Left ventricle myocardium inferior (tissue), 1 donor: Measurements from ENCODE around the gene IL9. TPM values are rescaled to one million over a fixed set of nuclear protein-coding genes. Genes with fewer than 3 reads are reported as not detected.

Experiments used
- DNase-seq: peaks from one replicate; pipeline ENCODE4 v3.0.0-alpha.2; 2020
- H3K27ac ChIP-seq: fragments of 200-600 bp; replicated peaks from 2 replicates; pipeline ENCODE4 v1.8.0; 2021
- H3K27me3 ChIP-seq: fragments of 200-600 bp; 2 replicates; pipeline ENCODE4 v1.8.0; 2021; ENCODE audit warnings: low read depth
- H3K36me3 ChIP-seq: fragments of 200-600 bp; 2 replicates; pipeline ENCODE4 v1.8.0; 2021
- H3K4me1 ChIP-seq: fragments of 200-600 bp; 2 replicates; pipeline ENCODE4 v1.8.0; 2021
- H3K4me3 ChIP-seq: fragments of 200-600 bp; 2 replicates; pipeline ENCODE4 v1.8.0; 2021; ENCODE audit warnings: mild to moderate bottlenecking, moderate library complexity
- H3K9me3 ChIP-seq: fragments of 200-600 bp; replicated peaks from 2 replicates; pipeline ENCODE4 v1.8.0; 2021
- intact Hi-C: fragments of 100-400 bp; cut with micrococcal nuclease; formaldehyde crosslinking; loops from one replicate; pipeline ENCODE4 v1.11.0; 2022
- total RNA-seq: library from RNA; stranded (reverse); fragmentation: NEBNext Ultra II Directional; extraction: Animal tissue kit (Norgen Biotek cat#: 25700); gene quantifications from one replicate; pipeline ENCODE4 v1.2.1, GENCODE V29; 2021
- TF ChIP-seq, protein P1 (sequence below): fragments of 200-600 bp; IDR thresholded peaks from 2 replicates; pipeline ENCODE4 v1.8.0; 2021; ENCODE audit warnings: antibody characterized with exemption, mild to moderate bottlenecking, borderline replicate concordance
- donor health status: DM: no; HTN: yes; CAD: no; lungs with severe emphysema.

Gene IL9
- total RNA-seq, 1 donor from 2014 or later = not detected

- Histone ChIP-seq H3K27ac (no peak overlapping the region), H3K4me1 (peaks cover 19% of the 10 kb centered on the region), H3K4me3 (no peak overlapping the region), H3K9me3 (no peaks in the 10 kb centered on the region), H3K27me3 (peaks cover 25% of the 10 kb centered on the region), H3K36me3 (no peaks in the 10 kb centered on the region)
- TF ChIP-seq, protein P1, sequence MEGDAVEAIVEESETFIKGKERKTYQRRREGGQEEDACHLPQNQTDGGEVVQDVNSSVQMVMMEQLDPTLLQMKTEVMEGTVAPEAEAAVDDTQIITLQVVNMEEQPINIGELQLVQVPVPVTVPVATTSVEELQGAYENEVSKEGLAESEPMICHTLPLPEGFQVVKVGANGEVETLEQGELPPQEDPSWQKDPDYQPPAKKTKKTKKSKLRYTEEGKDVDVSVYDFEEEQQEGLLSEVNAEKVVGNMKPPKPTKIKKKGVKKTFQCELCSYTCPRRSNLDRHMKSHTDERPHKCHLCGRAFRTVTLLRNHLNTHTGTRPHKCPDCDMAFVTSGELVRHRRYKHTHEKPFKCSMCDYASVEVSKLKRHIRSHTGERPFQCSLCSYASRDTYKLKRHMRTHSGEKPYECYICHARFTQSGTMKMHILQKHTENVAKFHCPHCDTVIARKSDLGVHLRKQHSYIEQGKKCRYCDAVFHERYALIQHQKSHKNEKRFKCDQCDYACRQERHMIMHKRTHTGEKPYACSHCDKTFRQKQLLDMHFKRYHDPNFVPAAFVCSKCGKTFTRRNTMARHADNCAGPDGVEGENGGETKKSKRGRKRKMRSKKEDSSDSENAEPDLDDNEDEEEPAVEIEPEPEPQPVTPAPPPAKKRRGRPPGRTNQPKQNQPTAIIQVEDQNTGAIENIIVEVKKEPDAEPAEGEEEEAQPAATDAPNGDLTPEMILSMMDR = no peak
- intact Hi-C loops = no loop called here
- no peak for DNase-seq
These were observed 4.4 kb downstream of the IL9 start for GRCh38 chr5:135891268-135891667.

- no peaks in the 10 kb centered on the region for H3K36me3 ChIP-seq
- TF ChIP-seq, protein P1 = no peak
- H3K4me1 ChIP-seq = peaks cover 19% of the 10 kb centered on the region
- H3K27me3 ChIP-seq = peaks cover 25% of the 10 kb centered on the region
- no peaks in the 10 kb centered on the region for H3K9me3 ChIP-seq
- DNase-seq = no peak
- intact Hi-C loops = no loop called here
- H3K27ac ChIP-seq = no peak overlapping the region
- no peak overlapping the region for H3K4me3 ChIP-seq
These were observed 4.8 kb downstream of the IL9 start for GRCh38 chr5:135890867-135891266.

DNA sequence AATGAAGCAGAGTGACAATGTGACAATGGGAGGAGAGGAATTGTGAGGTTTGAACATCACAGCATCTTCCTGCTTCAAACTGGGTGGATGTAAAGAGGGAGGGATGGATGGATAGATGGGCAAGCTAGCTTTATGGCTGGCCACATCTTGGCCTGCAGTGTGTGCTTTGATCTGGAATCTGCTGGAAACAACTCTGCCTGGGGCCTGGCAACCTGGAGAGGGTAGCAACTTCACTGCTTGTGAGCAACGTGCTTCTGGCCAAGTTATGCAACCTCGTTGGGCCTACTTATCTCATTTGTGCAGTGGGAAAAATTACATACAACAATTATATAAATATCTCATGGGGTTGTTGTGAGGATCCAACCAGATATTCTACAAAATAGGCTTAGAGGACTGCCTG lies 5.3 kb downstream of the IL9 start:
- Histone ChIP-seq H3K27ac (no peak overlapping the region), H3K4me1 (peaks cover 19% of the 10 kb centered on the region), H3K36me3 (no peaks in the 10 kb centered on the region), H3K27me3 (peaks cover 26% of the 10 kb centered on the region), H3K4me3 (no peak overlapping the region), H3K9me3 (no peaks in the 10 kb centered on the region)
- DNase-seq = no peak
- TF ChIP-seq, protein P1 = no peak
- intact Hi-C loops = no loop called here

DNA sequence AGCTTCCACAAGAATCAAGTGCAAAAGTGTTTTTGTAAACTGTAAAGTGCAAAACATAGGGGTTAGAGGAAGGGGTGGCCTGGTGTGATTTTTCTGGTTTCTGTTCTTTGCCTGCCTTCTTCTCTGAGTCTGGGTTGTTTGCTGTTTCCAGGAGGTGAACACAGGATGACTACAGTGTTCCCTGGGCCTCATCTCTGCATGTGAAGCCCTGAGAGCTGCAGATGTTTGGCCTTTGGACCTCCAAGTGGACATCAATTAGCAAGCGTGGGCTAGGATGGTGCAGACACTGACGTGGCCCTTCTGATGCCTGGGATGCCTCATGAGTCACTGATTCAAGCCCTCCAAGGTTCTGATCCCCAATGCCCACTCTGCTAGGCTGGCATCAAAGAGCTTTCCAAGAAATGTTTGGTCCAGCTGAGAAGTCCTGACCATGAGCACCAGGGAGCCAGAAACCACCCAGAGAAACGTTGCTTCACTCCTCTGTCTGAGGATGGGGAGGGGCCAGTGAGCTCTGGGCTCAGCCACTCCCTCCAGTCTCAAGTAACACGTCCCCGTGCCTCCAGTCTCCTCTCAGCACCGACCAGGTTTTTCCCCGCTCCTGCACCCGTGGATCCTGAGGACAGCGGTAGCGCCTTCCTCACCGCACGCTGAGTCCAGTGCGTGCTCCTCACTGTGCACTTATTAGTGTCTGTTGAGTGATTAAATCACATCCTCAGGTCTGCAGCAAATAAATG lies 7.6 kb downstream of the IL9 start:
- intact Hi-C loops = loop anchor here (5.0 kb wide), 1 partner anchor 324 kb away; no protein-coding TSS in a partner anchor
- Histone ChIP-seq H3K27ac (no peak overlapping the region), H3K4me1 (peaks cover 19% of the 10 kb centered on the region), H3K27me3 (peaks cover 39% of the 10 kb centered on the region), H3K4me3 (no peak overlapping the region), H3K9me3 (no peaks in the 10 kb centered on the region), H3K36me3 (no peaks in the 10 kb centered on the region)
- TF ChIP-seq, protein P1 = no peak
- no peak for DNase-seq

GRCh38 chr5:135887447-135887864 lies 8.2 kb downstream of the IL9 start:
- Histone ChIP-seq H3K27ac (no peak overlapping the region), H3K27me3 (peaks cover 45% of the 10 kb centered on the region), H3K36me3 (no peaks in the 10 kb centered on the region), H3K4me1 (peaks cover 19% of the 10 kb centered on the region), H3K9me3 (no peaks in the 10 kb centered on the region), H3K4me3 (no peak overlapping the region)
- DNase-seq = no peak
- TF ChIP-seq, protein P1 = peak; percentile 92
- intact Hi-C loops = loop anchor here (5.0 kb wide), 1 partner anchor 325 kb away; no protein-coding TSS in a partner anchor
